Measurements from ENCODE around the gene ANKS1B. TPM values are rescaled to one million over a fixed set of nuclear protein-coding genes. Genes with fewer than 3 reads are reported as not detected.

ANKS1B gene
- total RNA-seq, 1 donor from 2014 or later, result 0.86 TPM

DNA sequence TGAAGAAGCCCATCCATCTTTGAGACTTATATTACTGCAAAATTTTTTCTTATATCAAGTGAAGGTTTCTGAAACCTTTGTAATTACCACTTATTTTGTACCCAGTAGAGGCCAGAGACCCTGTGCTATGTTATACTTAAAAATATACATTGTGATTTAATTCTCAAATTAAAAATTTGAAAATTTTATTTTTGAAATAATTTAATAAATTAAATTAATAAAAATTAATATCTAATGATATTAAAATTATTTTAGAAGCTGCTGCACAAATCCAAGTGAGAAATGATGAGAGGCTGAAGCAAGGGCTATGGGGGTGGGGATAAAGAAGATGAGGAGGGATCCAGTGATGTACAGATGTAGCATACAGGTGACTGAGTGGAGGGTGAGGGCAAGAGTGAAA, 1080.9 kb downstream of the ANKS1B start:
- intact Hi-C loops (cut with micrococcal nuclease), result no loop called here

DNA sequence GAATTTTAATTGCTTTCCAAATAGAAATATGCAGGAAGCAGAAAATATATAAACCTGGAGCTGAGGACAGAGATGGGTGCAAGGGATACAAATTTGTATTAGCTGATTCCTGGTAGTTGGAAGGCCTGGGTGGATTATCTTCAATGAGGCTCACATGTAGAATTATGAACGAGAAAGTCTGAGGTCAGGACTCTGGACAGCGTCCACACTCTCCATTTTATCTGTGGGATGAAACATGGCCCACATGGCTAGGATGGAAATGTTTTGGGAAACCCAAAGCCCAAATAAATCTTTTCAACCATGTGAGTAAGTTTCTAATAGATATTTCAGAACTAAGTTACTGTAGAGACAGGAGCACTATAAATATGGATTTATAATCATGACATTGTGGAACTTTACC, 1083.5 kb downstream of the ANKS1B start:
- intact Hi-C loops (cut with micrococcal nuclease), result no loop called here

DNA sequence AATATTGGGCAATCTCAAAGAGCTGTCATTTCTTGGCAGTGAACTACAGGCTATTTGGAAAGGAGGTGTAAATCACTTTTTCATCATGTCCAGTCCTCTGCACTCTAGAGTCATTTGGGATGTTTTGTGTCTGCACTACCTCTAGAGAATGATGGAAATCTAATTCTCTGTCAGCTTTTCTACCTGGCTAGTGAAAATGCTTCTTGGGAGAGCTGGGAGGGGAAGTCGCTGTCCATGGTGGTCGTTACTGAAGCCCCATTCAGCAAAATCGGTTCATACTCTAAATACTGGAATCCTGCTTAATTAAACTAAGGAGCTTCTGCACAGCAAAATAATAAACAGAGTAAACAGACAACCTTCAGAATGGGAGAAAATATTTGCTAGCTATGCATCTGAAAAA, 1087.8 kb downstream of the ANKS1B start:
- intact Hi-C loops (cut with micrococcal nuclease), result no loop called here

DNA sequence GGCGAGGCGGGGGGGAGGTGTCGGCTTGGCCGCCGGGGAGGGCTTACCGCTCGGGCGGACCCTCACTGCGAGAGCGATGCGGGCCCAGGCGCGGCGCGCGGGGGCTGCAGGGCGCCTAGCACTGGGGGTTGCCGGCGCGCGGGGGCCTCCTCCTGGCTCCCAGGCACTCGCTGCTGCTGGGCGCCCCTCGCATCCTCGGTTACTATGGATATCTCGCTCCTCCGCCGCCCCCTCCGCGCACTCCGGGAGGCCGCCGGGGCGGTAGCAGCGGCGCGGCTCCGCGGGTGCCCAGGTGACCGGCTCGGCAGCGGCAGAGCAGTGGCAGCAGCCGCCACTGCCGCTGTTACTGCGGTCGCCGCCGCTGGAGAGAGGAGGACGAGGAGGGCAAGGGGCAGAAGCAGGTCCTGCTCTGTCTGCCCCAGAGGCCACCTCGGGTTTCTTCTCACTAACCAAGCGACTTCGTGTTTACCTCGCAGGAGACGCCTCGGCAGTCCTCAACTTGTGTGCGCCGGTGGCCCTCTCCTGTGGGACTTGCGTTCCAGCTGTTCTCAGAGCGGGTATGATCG, 1089.6 kb downstream of the ANKS1B start:
- intact Hi-C loops (cut with micrococcal nuclease), result no loop called here

DNA sequence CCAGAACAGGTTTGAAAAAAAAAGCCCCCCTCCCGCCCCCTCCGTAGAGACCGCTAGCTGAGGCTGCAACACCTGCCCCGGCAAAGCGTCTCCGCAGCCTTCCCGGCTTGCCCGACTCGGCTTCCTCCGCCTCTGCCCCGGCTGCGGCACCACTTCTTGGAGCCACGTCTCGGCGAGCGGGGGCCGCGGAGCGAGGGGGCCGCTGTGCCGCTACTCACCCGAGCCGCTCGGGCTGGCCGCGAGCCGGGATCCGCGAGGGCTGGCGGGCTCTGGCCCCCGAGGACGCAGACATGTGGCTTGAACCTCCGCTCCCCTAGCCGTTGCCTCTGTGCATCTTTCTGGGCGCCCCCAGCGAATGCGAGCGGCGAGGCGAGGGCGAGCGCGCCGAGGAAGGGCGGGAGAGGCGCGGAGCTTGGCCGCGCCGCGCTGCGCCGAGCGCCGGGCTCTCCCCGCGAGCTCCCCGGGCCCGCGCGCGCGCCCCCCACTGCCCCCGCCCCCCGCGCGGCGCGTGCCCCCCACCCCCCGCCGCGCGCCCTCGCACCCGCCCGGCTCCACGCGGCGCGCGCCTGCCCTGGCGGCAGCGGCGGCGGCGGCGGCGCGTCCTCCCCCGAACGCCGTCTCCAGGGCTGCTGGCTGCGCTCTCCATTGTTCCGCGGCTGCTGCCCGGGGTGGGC, 1090.2 kb downstream of the ANKS1B start:
- intact Hi-C loops (cut with micrococcal nuclease), result no loop called here

DNA sequence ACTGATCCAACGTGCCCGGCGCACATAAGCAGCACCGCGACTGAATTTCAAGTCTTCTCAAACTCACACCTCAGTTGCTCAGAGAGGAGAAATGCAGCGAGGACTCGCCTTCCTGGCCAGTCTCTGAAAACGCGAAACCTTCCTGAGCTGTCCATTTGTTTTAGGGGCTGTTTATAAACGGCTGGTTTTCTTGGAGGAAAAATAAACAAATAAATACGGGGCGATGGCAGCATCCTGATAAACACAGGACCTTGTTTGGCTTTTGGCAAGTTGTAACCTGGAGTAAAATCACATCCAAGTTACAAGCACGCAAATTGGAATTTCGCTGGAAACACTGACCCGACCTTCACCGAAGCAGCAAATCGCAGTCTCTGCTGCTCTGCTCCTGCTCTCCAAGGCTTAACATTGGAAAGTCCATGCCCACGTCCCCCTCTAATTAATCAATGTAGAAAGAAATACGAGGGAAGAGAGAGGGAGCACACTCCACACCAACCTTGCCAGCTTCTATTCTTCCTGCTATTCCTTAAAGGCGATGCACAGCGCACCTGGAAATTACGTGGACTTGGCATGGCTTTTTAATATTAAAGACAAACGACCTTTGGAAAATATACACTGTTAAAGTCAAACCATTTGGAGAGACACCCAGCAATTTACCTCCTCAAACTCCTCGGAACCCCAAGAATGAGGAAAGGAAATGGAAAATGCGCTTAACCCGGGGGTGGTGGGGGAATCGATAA, 1090.9 kb downstream of the ANKS1B start:
- intact Hi-C loops (cut with micrococcal nuclease), result no loop called here

DNA sequence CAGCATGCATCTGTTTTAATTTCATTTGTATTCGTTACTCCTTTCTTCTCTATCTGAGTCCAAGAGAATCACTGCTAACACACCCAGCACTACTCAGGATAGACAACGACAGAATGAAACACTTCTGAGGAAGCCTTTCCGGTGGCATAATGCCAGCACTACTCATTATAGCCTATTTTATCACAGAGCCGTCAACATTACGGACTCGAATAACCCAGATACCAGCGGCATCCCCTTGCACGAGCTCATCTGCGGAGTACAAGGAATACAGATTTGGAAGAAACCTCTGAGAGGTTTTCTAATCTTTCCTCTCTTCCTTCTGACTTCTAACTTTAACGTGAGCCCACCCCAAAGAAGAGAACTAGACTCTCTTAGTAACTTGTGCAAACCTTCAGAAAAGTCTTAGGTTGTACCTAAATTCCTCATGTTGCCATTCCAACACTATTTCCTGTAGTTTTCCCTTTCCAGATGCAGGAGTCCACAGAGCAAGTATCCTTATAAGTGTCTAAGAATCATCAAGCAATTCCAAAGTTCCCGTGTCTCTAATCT, 1091.5 kb downstream of the ANKS1B start:
- intact Hi-C loops (cut with micrococcal nuclease), result no loop called here

DNA sequence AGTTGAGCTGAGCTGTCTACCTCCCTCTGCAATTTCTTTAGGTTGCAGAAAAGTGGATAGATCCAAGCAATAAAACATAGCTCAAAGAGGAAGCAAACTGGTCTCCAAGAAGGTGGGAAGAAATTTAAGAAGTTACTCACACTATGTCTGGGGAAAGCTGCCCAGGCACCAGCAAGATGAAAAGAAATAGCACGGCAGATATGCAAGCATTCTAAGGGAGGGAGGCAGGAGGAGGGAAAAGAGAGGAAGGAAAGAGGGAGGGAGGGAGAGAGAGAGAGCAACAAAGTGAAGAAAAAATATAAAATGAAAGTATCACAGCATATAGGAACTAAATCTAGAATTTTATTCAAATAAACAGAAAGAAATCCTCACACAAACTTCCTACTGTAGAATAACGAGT, 1099.0 kb downstream of the ANKS1B start:
- intact Hi-C loops (cut with micrococcal nuclease), result no loop called here

DNA sequence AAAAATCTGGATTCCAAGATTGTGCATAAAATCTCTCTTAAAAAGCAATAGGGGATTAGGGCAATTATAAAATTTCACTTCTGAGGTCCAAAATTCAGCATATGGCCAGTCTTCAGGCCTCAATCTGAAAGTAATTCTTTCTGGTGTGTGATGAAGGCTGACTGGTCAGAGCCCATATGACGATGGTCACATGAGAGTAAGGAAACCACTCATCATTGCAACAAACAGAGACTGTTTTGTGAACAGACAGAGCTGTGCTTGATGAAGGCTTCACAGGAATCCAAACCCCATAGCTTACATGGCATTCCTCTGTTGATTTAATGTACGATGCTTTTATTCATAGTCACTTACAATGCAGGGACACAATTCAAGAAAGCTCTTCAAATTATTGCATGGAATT, 1101.5 kb downstream of the ANKS1B start:
- intact Hi-C loops (cut with micrococcal nuclease), result no loop called here

DNA sequence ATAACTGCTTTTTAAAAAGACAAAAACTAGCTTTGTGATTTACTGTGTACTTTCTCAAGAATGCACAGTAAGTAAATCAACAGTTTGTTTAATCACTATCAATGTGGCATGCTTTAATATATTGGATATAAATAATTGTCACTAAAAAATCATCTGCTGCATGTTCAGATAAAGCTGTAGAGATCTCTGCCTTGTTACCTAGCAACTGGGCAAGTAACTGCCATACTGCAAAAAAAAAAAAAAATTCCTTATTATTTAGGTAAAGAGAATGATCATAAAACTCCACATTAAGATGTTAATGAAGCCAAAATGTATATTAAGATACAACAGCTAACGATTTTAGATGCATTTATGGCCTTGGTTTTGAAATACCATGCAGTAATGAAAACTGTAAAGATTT, 1102.2 kb downstream of the ANKS1B start:
- intact Hi-C loops (cut with micrococcal nuclease), result no loop called here

DNA sequence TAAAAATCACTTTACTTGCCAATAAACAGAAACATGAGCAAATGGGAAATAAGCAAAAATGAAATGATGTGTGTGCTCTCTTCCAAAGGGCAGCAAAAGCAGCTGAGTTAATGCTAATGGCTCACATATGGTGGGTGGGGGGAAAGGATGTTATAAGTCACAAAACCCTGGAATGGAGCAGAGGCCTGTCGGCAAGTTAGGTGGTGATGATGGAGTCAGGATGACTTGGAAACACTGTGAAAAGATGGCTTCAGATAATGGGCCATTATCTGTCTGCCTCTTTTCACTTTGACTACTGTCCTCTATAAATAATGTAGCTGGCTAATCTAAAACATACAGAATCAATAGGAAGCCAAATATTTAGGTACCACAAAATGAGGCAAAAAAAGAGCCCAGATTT, 1111.0 kb downstream of the ANKS1B start:
- intact Hi-C loops (cut with micrococcal nuclease), result no loop called here

DNA sequence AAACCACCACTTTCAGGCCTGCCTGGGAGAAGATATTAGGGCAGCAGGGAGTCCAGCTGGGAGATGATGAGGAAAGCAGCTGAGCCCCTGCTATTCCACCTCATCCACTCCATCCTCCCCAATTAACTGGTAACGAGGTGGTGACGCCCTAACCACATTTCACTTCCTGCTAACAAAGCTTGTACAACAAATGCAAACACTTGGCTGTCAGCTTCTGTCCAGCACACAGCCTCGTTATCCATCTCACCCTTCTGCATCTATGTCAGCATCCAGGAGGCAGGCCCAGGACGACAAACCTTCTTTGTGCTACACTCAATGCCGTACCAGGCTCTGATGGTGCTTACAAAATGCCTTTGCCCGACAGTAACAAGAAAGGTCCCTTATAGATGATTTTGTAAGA, 1114.2 kb downstream of the ANKS1B start:
- intact Hi-C loops (cut with micrococcal nuclease), result no loop called here

DNA sequence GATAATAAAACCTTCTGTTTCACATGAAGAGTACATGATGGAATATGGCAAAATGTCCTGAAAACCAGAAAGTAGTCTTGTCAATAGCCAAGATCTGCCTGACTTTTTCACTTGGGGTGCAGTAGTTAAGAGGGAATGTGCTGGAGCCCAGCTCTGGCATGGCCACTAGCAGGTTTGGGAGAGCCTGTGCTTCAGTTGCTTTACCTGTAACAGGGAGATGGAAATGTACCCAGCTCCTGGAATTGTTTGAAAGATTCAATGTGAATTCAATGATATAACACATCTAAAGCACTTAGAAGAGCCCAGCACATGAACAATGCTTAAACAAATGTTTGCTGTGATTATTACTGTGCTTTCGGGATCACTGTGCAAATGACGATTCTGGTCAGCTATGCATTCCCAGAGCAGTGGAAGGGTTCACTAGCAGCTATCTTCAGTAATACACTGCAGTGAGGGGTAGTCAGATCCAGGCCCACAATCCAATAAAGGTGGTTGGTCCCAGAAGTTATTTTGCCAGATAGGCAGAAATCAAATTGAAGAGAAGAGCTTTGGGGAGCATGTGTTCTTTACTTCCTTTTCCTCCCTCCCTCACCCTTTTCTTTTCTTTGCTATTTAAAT, 1114.7 kb downstream of the ANKS1B start:
- intact Hi-C loops (cut with micrococcal nuclease), result no loop called here

DNA sequence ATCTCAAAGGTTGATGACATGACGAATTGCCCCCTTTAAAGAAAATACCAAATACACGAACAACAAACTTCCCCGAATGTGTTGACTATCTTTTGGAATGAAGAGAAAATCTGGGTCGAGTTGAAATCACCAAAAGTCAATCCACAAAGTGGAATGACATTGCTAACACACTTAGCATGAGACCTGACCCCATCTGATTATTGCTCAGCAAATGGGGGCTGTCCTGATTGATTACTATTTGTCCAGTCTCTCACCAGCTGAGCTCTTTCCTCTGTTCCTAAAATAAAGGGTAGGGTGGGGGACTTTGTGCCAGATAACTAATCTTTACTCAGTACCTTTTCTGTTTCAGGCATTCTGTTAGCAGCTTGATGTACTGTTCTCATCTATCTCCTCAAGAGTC, 1116.2 kb downstream of the ANKS1B start:
- intact Hi-C loops (cut with micrococcal nuclease), result no loop called here

DNA sequence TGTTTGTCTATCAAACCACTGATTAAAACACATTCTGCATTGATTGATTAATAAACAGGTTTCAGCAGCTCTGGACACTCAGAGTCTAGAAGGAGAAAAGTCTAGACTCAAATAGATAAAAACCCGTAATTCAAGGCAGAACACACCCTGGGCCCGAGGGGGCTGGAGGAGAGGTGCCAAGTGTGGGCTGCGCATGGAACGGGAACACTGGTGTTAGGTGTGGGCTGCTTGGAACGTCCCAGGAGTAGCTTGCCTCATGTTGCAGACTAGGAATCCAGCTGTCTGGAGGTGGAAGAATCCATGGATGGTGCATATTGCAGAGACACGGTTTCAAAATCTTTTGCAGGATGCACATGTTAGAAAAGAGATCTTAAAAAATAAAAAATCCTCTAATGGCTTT, 1116.7 kb downstream of the ANKS1B start:
- intact Hi-C loops (cut with micrococcal nuclease), result no loop called here

DNA sequence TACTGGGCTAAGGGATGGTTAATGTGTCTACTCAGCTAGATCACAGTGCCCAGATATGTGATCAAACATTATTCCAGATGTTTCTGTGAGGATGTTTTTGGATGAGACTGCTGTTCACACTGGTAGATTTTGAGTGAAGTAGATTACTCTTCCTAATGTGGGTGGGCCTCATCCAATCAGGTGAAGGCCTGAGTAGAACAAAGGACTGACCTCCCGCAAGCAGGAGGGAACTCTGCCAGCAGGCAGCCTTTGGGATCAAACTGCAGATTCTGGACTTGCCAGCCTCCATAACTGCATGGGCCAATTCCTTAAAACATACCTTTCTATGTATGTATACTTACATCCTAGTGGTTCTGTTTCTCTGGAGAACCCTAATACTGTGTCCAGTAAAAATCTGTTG, 1120.4 kb downstream of the ANKS1B start:
- intact Hi-C loops (cut with micrococcal nuclease), result no loop called here

DNA sequence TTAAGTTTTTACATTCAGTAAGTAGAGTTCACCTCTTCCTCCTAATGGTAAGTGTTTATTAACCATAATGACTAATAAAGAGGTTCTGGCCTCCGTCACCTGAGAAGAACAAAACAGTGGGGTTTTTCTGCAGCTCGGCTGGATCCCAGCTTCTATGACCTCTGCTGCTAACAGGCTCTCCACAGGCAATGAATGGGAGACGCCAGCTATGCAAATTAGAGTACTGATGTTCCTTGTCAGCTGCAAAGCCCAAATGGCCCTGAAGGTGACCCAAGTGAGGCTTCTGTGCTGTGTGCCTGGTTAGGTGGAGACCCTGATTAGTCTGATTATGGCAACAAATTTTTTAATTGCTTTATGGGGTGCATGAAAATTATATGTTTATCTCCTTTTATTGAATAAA, 1121.6 kb downstream of the ANKS1B start:
- intact Hi-C loops (cut with micrococcal nuclease), result no loop called here

DNA sequence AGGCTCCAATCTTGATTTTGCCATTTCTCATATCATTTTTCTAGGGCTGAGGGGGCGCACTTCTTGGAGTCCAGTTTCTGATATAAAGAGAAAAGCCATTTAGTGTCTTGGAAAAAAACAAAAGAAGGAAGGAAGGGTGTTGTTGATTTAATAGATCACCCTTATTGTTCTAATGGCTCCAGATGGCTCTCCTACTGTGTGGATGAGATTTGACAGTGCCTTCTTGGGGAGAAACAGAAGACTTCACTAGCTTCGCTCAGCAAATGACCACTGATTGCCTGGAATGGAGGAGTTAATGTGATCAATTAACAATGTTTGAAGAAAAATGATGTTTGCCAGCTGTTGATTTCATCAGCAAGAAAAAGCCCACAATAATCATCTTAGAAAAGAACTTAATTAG, 1123.5 kb downstream of the ANKS1B start:
- intact Hi-C loops (cut with micrococcal nuclease), result no loop called here

DNA sequence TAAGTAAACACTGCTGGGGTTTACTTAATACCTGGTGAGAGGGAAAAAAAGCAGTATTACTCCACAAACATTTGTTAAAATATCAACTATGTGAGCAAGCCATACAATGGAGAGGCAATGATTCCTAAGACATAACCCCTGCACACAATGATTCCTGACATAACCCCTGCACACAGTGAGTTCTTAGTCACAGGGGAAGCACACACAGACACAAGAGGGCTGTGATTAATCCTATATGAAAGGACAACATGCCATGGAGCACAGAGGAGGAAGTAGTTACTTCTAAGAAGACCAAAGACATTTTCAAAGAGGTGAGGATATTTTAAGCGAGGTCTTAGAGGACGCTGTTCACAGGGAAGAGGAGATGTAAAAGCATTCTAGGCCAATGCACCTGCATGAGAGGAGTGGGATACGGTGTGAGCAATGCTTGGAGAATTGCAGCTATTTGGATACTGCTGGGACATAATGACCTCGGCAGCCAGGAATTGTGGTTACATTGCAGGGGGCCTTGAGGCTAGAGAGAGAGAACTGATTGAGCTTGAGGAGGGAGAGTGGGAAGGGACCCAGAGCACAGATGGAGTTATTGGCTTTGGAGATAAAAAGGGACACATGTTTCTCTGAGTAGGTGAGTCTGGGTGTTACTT, 1127.7 kb downstream of the ANKS1B start:
- intact Hi-C loops (cut with micrococcal nuclease), result no loop called here

DNA sequence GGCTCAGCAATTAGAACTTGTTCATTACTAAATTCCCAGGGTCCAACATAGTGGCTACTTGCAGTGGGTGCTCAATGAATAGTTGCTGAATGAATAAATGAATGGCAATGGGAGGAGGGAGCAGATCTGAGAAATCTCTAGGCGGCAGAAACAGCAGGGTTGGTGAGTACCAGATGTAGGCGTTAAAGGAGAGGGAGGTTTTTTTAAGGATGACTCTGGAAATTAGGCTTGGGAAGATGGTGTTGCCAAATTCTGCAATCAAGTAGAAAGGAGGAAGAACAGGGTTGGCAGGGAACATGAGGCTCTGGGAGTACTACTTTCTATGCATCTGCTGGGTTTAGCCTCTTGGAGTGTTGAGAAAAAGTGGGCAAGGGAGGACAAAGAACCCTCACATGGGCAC, 1132.6 kb downstream of the ANKS1B start:
- intact Hi-C loops (cut with micrococcal nuclease), result no loop called here

DNA sequence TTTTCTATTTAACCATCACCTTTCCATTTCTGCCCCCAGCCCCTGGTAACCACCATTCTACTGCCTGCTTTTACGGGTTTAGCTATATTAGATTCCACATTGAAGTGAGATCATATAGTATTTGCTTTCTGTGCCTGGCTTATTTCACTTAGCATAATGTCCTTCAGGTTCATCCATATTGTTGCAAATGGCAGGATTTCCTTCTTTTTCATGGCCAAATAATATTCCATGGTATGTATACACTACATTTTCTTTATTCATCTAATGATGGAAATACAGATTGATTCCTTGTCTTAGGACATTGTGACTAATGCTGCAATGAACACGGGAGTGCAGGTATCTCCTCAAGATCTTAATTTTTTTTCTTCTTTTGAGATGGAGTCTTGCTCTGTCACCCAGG, 1137.5 kb downstream of the ANKS1B start:
- intact Hi-C loops (cut with micrococcal nuclease), result no loop called here

DNA sequence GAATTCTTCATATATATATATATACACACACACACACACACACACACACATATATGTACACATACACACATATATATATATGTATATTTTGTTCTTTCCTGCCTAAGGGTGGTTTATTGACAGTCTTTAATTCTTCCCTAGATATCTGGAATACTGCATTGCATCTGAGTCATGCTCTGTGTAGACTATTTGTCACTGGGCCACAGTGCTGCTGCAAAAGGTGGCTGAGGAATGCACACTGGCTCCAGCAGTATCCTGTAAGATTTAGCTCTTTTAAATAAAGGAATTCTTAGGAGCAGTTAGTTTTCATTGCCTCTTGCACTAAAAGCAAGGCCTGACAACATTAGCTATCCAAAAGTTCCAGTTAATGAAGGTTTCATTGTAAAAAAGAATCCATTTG, 1138.8 kb downstream of the ANKS1B start:
- intact Hi-C loops (cut with micrococcal nuclease), result no loop called here

Measured in T-helper 2 cell treated with Interferon-gamma antibody and Interleukin-4, amounts not matched to agents 100 ng/mL and 5 ng/mL, for 36 hours (primary cell).